ENCODE results near the gene C2orf80. TPM values are rescaled to one million over a fixed set of nuclear protein-coding genes. Genes with fewer than 3 reads are reported as not detected.
A peak's percentile ranks its signal among the peaks of the same experiment; 100 is the strongest.

C2orf80 gene
- total and polyA plus RNA-seq, 2 experiments from 2014 or later: 0.92 TPM; not detected in 1

DNA sequence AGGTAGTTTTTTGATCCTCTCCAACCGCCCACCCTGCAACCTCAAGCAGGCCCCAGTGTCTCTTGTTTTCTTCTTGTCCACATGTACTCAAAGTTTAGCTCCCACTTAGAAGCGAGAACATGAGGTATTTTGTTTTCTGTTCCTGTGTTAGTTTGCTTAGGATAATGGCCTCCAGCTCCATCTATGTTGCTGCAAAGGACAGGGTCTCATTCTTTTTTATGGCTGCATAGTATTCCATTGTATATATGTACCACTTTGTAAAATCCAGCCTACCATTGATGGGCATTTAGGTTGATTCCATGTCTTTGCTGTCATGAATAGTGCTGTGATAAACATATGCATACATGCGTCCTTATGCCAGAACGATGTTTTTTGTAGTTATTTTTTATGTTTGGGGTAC is 62.7 kb downstream of the C2orf80 start (continued):
- TF ChIP-seq ZNF331 (CRISPR knock-in tag; IDR thresholded peaks at IDR 0.05; ENCODE audit: low read depth): no peak
- TF ChIP-seq STAT1 (IDR thresholded peaks at IDR 0.05; ENCODE audit: unreplicated experiment): no peak
- no peak for TF ChIP-seq EZH2 (IDR thresholded peaks at IDR 0.05; ENCODE audit: low read depth, unreplicated experiment)
- TF ChIP-seq JUNB (IDR thresholded peaks at IDR 0.05; ENCODE audit: unreplicated experiment): no peak

DNA sequence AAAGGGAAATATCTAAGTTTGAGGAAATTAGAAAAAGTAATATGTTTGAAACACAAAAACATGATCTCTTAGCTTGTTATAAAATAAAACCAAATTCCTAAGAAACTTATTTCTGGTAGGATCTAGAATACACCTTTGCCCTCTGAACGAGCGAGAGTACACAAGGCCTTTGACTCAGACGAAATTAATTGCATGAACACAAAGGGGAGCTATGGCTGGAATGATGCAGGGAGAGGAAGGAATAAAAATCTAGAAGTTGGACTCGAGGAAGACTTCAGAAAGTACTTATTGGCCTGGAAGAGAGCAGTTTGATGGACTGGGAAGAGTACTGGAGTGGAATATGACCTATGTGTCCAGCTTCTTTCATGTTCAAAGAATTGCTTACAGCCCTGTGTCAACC is 64.6 kb downstream of the C2orf80 start:
- Histone ChIP-seq H3K4me1 (ENCODE audit: insufficient read depth) (peaks cover 9% of the 10 kb centered on the region; the same call in 1 of the 2 replicates), H3K4me3 (peak overlapping the region; percentile 52; the same call in 1 of the 2 replicates), H3K79me2 (replicated peaks; ENCODE audit: insufficient read depth) (no peaks in the 10 kb centered on the region), H3K27me3 (ENCODE audit: insufficient read depth) (no peaks in the 10 kb centered on the region), H2AFZ (no peak overlapping the region), H3K4me2 (peak overlapping the region; percentile 73; the same call in 1 of the 2 replicates), H3K36me3 (ENCODE audit: insufficient read depth) (no peaks in the 10 kb centered on the region), H3K27ac (ENCODE audit: low read depth) (no peak overlapping the region), H3K9me2 (ENCODE audit: insufficient read depth) (no peaks in the 10 kb centered on the region), H4K20me1 (replicated peaks; ENCODE audit: insufficient read depth) (no peaks in the 10 kb centered on the region), H3F3A (replicated peaks; ENCODE audit: low read depth) (0 out of 2 replicates have a peak, but pooled peaks cover 3% of the 10 kb centered on the region)
- Mint-ChIP-seq H3K27me3 (ENCODE audit: insufficient read depth, low read depth, poor library complexity) (peaks cover 14% of the 10 kb centered on the region), H3K4me1 (peaks cover 16% of the 10 kb centered on the region), H3K4me3 (no peak overlapping the region), H3K27ac (no peak overlapping the region), H3K36me3 (ENCODE audit: low read depth) (no peaks in the 10 kb centered on the region), H3K9me3 (no peaks in the 10 kb centered on the region)
- DNase-seq (ENCODE audit: low spot score) (no peak), ATAC-seq (no peak)
- TF ChIP-seq, protein P1, sequence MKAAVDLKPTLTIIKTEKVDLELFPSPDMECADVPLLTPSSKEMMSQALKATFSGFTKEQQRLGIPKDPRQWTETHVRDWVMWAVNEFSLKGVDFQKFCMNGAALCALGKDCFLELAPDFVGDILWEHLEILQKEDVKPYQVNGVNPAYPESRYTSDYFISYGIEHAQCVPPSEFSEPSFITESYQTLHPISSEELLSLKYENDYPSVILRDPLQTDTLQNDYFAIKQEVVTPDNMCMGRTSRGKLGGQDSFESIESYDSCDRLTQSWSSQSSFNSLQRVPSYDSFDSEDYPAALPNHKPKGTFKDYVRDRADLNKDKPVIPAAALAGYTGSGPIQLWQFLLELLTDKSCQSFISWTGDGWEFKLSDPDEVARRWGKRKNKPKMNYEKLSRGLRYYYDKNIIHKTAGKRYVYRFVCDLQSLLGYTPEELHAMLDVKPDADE (IDR thresholded peaks at IDR 0.05): no peak
- TF ChIP-seq, protein P2, sequence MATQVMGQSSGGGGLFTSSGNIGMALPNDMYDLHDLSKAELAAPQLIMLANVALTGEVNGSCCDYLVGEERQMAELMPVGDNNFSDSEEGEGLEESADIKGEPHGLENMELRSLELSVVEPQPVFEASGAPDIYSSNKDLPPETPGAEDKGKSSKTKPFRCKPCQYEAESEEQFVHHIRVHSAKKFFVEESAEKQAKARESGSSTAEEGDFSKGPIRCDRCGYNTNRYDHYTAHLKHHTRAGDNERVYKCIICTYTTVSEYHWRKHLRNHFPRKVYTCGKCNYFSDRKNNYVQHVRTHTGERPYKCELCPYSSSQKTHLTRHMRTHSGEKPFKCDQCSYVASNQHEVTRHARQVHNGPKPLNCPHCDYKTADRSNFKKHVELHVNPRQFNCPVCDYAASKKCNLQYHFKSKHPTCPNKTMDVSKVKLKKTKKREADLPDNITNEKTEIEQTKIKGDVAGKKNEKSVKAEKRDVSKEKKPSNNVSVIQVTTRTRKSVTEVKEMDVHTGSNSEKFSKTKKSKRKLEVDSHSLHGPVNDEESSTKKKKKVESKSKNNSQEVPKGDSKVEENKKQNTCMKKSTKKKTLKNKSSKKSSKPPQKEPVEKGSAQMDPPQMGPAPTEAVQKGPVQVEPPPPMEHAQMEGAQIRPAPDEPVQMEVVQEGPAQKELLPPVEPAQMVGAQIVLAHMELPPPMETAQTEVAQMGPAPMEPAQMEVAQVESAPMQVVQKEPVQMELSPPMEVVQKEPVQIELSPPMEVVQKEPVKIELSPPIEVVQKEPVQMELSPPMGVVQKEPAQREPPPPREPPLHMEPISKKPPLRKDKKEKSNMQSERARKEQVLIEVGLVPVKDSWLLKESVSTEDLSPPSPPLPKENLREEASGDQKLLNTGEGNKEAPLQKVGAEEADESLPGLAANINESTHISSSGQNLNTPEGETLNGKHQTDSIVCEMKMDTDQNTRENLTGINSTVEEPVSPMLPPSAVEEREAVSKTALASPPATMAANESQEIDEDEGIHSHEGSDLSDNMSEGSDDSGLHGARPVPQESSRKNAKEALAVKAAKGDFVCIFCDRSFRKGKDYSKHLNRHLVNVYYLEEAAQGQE (IDR thresholded peaks at IDR 0.05; ENCODE audit: unreplicated experiment): no peak
- TF ChIP-seq CREB1 (CRISPR knock-in tag; IDR thresholded peaks at IDR 0.05; ENCODE audit: low read depth) (no peak), JUNB (IDR thresholded peaks at IDR 0.05; ENCODE audit: unreplicated experiment) (no peak), ZNF114 (CRISPR knock-in tag; IDR thresholded peaks at IDR 0.05) (no peak), NANOG (IDR thresholded peaks at IDR 0.05; ENCODE audit: borderline replicate concordance) (no peak), STAT1 (IDR thresholded peaks at IDR 0.05; ENCODE audit: unreplicated experiment) (no peak), EZH2phosphoT487 (IDR thresholded peaks at IDR 0.05; ENCODE audit: unreplicated experiment) (no peak), EZH2 (IDR thresholded peaks at IDR 0.05; ENCODE audit: low read depth, unreplicated experiment) (no peak), POLR2AphosphoS5 (IDR thresholded peaks at IDR 0.05; ENCODE audit: low read depth) (no peak), ZNF331 (CRISPR knock-in tag; IDR thresholded peaks at IDR 0.05; ENCODE audit: low read depth) (no peak)
- TF ChIP-seq, protein P3, sequence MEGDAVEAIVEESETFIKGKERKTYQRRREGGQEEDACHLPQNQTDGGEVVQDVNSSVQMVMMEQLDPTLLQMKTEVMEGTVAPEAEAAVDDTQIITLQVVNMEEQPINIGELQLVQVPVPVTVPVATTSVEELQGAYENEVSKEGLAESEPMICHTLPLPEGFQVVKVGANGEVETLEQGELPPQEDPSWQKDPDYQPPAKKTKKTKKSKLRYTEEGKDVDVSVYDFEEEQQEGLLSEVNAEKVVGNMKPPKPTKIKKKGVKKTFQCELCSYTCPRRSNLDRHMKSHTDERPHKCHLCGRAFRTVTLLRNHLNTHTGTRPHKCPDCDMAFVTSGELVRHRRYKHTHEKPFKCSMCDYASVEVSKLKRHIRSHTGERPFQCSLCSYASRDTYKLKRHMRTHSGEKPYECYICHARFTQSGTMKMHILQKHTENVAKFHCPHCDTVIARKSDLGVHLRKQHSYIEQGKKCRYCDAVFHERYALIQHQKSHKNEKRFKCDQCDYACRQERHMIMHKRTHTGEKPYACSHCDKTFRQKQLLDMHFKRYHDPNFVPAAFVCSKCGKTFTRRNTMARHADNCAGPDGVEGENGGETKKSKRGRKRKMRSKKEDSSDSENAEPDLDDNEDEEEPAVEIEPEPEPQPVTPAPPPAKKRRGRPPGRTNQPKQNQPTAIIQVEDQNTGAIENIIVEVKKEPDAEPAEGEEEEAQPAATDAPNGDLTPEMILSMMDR (conservative IDR thresholded peaks at IDR 0.05; ENCODE audit: low read depth in 2 of 2): no peak
- TF ChIP-seq, protein P4, sequence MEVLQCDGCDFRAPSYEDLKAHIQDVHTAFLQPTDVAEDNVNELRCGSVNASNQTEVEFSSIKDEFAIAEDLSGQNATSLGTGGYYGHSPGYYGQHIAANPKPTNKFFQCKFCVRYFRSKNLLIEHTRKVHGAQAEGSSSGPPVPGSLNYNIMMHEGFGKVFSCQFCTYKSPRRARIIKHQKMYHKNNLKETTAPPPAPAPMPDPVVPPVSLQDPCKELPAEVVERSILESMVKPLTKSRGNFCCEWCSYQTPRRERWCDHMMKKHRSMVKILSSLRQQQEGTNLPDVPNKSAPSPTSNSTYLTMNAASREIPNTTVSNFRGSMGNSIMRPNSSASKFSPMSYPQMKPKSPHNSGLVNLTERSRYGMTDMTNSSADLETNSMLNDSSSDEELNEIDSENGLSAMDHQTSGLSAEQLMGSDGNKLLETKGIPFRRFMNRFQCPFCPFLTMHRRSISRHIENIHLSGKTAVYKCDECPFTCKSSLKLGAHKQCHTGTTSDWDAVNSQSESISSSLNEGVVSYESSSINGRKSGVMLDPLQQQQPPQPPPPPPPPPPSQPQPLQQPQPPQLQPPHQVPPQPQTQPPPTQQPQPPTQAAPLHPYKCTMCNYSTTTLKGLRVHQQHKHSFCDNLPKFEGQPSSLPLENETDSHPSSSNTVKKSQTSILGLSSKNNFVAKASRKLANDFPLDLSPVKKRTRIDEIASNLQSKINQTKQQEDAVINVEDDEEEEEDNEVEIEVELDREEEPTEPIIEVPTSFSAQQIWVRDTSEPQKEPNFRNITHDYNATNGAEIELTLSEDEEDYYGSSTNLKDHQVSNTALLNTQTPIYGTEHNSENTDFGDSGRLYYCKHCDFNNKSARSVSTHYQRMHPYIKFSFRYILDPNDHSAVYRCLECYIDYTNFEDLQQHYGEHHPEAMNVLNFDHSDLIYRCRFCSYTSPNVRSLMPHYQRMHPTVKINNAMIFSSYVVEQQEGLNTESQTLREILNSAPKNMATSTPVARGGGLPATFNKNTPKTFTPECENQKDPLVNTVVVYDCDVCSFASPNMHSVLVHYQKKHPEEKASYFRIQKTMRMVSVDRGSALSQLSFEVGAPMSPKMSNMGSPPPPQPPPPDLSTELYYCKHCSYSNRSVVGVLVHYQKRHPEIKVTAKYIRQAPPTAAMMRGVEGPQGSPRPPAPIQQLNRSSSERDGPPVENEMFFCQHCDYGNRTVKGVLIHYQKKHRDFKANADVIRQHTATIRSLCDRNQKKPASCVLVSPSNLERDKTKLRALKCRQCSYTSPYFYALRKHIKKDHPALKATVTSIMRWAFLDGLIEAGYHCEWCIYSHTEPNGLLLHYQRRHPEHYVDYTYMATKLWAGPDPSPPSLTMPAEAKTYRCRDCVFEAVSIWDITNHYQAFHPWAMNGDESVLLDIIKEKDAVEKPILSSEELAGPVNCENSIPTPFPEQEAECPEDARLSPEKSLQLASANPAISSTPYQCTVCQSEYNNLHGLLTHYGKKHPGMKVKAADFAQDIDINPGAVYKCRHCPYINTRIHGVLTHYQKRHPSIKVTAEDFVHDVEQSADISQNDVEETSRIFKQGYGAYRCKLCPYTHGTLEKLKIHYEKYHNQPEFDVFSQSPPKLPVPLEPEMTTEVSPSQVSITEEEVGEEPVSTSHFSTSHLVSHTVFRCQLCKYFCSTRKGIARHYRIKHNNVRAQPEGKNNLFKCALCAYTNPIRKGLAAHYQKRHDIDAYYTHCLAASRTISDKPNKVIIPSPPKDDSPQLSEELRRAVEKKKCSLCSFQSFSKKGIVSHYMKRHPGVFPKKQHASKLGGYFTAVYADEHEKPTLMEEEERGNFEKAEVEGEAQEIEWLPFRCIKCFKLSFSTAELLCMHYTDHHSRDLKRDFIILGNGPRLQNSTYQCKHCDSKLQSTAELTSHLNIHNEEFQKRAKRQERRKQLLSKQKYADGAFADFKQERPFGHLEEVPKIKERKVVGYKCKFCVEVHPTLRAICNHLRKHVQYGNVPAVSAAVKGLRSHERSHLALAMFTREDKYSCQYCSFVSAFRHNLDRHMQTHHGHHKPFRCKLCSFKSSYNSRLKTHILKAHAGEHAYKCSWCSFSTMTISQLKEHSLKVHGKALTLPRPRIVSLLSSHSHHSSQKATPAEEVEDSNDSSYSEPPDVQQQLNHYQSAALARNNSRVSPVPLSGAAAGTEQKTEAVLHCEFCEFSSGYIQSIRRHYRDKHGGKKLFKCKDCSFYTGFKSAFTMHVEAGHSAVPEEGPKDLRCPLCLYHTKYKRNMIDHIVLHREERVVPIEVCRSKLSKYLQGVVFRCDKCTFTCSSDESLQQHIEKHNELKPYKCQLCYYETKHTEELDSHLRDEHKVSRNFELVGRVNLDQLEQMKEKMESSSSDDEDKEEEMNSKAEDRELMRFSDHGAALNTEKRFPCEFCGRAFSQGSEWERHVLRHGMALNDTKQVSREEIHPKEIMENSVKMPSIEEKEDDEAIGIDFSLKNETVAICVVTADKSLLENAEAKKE (CRISPR knock-in tag; IDR thresholded peaks at IDR 0.05): no peak

Data from GM23338 (cell line).